Erythroblast (primary cell): ENCODE data around the gene PDS5B.

ENCODE experiments used
- GATA1 ChIP-seq: IDR thresholded peaks from 2 replicates; pipeline ENCODE4 v1.6.1; 2011; ENCODE audit warnings: low read depth, mild to moderate bottlenecking, control low read depth, low read length, moderate library complexity
- POLR2A ChIP-seq: IDR thresholded peaks from 2 replicates; pipeline ENCODE4 v1.6.1; 2011; ENCODE audit warnings: mild to moderate bottlenecking, low read length

DNA sequence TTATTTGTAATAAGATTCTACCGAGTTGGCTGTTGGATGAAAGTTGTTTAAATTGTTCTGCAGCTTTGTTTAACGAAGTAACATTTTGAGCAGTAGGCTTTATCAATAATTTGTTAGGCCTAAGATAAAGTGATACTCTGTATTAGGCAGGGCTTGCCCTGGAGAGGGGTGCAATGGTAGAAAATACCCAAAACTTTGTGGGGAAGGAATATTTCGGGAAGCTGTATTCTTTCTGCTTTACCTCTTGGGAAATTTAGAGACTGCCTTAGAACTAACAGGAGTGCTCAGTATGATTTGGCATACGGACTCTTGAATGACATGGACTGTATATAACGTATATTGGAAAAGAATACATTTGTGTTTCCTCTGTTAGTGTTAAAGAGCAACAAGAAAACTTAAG, 2.5 kb downstream of the PDS5B start:
- TF ChIP-seq POLR2A (no peak), GATA1 (no peak)
